Fibroblast of skin of right biceps (primary cell): Measurements from ENCODE around the gene GTF2H4.
A peak's percentile ranks its signal among the peaks of the same experiment; 100 is the strongest.

Experiments
- DNase-seq: peaks from one replicate; pipeline ENCODE4 v3.0.0-alpha.2; 2013

The GTF2H4 gene

DNA sequence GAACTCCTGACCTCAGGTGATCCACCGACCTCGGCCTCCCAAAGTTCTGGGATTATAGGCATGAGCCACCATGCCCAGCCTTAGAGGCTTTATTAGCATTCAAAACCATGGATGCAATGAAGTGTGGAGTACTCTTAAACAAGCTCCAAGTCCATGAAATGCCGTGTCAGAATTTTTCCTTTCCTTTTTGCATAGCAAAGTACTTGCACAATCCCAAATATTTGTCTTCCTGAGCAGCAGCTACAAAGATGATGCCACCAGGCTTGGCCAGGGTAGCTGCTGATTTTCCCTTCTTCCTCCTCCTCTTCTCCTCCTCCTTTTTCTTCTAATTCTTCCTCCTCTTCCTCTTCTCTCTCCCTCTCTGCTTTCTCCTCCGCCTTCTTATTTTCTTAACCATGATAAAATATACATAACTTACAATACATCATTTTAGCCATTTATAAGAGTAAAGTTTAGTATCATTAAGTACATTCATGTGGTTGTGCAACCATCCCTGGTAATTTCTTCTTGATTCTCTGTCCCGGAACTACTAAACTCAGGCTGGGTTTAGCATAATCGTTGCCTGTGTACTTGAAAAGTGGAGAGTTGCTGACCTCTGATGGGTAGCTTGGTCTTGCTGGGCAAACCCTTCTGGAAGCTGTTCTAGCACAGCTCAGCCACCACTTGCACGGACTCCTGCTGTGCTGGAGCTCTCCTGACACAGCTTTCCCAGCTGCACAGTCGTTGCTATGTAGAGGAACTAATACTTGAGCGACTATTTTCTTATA lies 53.1 kb downstream of the GTF2H4 start:
- DNase-seq = no peak

DNA sequence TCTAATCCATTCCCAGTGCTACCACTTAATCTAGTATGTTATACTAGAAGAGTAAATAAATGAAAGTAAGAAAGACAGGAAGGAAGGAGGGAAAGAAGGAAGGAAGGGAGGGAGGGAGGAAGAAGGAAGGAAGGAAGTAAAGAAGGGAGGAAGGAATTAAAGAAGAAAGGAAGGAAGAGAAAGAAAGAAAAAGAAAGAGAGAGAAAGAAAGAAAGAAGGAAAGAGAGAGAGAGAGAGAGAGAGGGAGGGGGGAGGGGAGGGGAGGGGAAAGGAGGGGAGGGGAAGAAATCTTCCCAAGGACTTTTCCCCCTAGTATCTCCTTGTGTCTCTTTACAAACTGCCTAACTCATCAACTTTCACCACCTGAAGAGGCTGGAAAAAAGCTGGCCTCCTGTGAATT lies 54.7 kb downstream of the GTF2H4 start:
- DNase-seq = no peak

DNA sequence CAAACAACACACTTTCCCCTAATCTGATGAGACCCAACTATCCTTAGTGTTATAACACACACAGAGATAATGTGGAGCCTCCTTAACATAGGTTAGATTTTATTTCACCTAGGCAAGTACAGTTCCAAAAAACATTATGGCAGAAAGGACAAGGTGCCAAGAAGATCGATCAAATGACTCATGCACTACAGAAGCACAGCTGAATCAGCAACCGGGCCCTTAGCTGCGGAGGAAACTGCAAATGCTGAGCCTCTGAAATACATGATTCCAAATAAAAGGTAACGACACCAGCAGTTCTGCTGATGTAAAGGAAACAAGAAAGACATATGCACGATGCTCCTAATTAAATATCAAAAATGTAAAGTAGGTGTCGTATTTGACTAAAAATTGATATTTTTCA lies 55.6 kb downstream of the GTF2H4 start:
- peak; percentile 13 for DNase-seq
